ENCODE results near the gene C2CD4D. TPM values are rescaled to one million over a fixed set of nuclear protein-coding genes. Genes with fewer than 3 reads are reported as not detected.

C2CD4D gene
- total RNA-seq, 1 donor from 2014 or later, result 0.16 TPM

GRCh38 chr1:151816548-151817352 is 22.9 kb downstream of the C2CD4D start:
- Histone ChIP-seq H3K27me3 (ENCODE audit: insufficient read depth, low read length) (peaks cover 16% of the 10 kb centered on the region), H3K36me3 (ENCODE audit: insufficient read depth, low read length) (no peaks in the 10 kb centered on the region), H3K9me3 (ENCODE audit: insufficient read depth, low read depth, low read length) (no peaks in the 10 kb centered on the region), H3K4me2 (ENCODE audit: low read length) (no peak overlapping the region), H2AFZ (ENCODE audit: low read depth, low read length) (no peak overlapping the region), H3K79me2 (ENCODE audit: insufficient read depth, low read length) (no peaks in the 10 kb centered on the region), H3K4me1 (ENCODE audit: insufficient read depth, low read length) (no peaks in the 10 kb centered on the region), H3K4me3 (ENCODE audit: insufficient read depth, low read depth, low read length) (no peak overlapping the region), H3K9ac (ENCODE audit: low read length) (no peak overlapping the region), H4K20me1 (ENCODE audit: insufficient read depth, low read length) (no peaks in the 10 kb centered on the region), H3K27ac (ENCODE audit: low read depth, low read length) (no peak overlapping the region)
- DNase-seq (ENCODE audit: low read depth) (no peak), FAIRE-seq (no peak)
- peaks cover 2% of the 10 kb centered on the region for H3K36me3 Mint-ChIP-seq (ENCODE audit: low read depth, unreplicated experiment)
- no peak overlapping the region for H3K27ac Mint-ChIP-seq (ENCODE audit: unreplicated experiment)
- no peak overlapping the region for H3K4me3 Mint-ChIP-seq (ENCODE audit: unreplicated experiment)
- peaks cover 80% of the 10 kb centered on the region for H3K27me3 Mint-ChIP-seq (ENCODE audit: low read depth, unreplicated experiment)
- TF ChIP-seq CTCF (IDR thresholded peaks at IDR 0.05; ENCODE audit: insufficient read depth, low read depth, low read length), result no peak
- no peak for TF ChIP-seq EZH2 (IDR thresholded peaks at IDR 0.05; ENCODE audit: insufficient read depth, low read length)
- H3K4me1 Mint-ChIP-seq (ENCODE audit: low read depth, unreplicated experiment), result peaks cover 2% of the 10 kb centered on the region
- H3K9me3 Mint-ChIP-seq (ENCODE audit: unreplicated experiment), result peaks cover 1% of the 10 kb centered on the region

- no peaks in the 10 kb centered on the region for H3K4me1 ChIP-seq (ENCODE audit: insufficient read depth, low read length)
- no peaks in the 10 kb centered on the region for H3K9me3 ChIP-seq (ENCODE audit: insufficient read depth, low read depth, low read length)
- peaks cover 20% of the 10 kb centered on the region for H3K27me3 ChIP-seq (ENCODE audit: insufficient read depth, low read length)
- Mint-ChIP-seq H3K27ac (ENCODE audit: unreplicated experiment) (no peak overlapping the region), H3K9me3 (ENCODE audit: unreplicated experiment) (peaks cover 1% of the 10 kb centered on the region), H3K36me3 (ENCODE audit: low read depth, unreplicated experiment) (peaks cover 2% of the 10 kb centered on the region), H3K4me1 (ENCODE audit: low read depth, unreplicated experiment) (peaks cover 6% of the 10 kb centered on the region), H3K4me3 (ENCODE audit: unreplicated experiment) (no peak overlapping the region), H3K27me3 (ENCODE audit: low read depth, unreplicated experiment) (peaks cover 72% of the 10 kb centered on the region)
- FAIRE-seq (no peak), DNase-seq (ENCODE audit: low read depth) (no peak)
- no peaks in the 10 kb centered on the region for H3K79me2 ChIP-seq (ENCODE audit: insufficient read depth, low read length)
- H3K36me3 ChIP-seq (ENCODE audit: insufficient read depth, low read length), result no peaks in the 10 kb centered on the region
- no peaks in the 10 kb centered on the region for H4K20me1 ChIP-seq (ENCODE audit: insufficient read depth, low read length)
- no peak overlapping the region for H3K4me2 ChIP-seq (ENCODE audit: low read length)
- no peak overlapping the region for H2AFZ ChIP-seq (ENCODE audit: low read depth, low read length)
- no peak overlapping the region for H3K27ac ChIP-seq (ENCODE audit: low read depth, low read length)
- TF ChIP-seq CTCF (IDR thresholded peaks at IDR 0.05; ENCODE audit: insufficient read depth, low read depth, low read length) (no peak), EZH2 (IDR thresholded peaks at IDR 0.05; ENCODE audit: insufficient read depth, low read length) (no peak)
- no peak overlapping the region for H3K4me3 ChIP-seq (ENCODE audit: insufficient read depth, low read depth, low read length)
- H3K9ac ChIP-seq (ENCODE audit: low read length), result no peak overlapping the region
These were observed 23.8 kb downstream of the C2CD4D start for GRCh38 chr1:151815716-151816327.
